ENCODE measurements around the gene CAV2. TPM values are rescaled to one million over a fixed set of nuclear protein-coding genes. Genes with fewer than 3 reads are reported as not detected.

CAV2 gene
- total and polyA plus RNA-seq, 2 of the 13 experiments (the other 11 are each of a cell fraction or from before 2014, with no cell fraction given), result 0.09 to 0.18 TPM

DNA sequence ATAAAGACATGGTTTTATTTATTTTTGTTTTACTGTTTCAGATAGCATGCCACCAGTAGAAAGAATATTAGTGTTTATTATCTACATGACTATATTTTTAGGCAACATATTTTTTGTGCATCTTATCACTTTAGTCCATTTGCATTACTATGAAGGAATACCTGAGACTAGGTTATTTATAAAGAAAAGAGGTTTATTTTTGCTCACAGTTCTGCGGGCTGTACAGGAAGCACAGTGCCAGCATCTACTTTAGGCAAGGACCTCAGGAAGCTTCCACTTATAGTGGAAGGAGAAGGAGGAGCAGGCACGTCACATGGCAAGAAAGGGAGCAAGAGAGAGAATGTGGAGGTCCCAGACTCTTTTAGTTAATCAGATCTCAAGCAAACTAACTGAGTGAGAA is 5.7 kb downstream of the CAV2 start:
- 44% methylated on average over 2 of the region's 2 CpGs for WGBS (ENCODE audit: low lambda C conversion rate)
- BruUV-seq (replicated peaks), result no TSS peak
- intact Hi-C loops (cut with micrococcal nuclease; ENCODE audit: unreplicated experiment) (no loop called here), in situ Hi-C loops (cut with HindIII; ENCODE audit: extremely low pct_ligation_motif_present, low pct_unique_long_range_greater_than_20kb) (no loop called here)
- POLR2A ChIA-PET, result no interaction called here
- Histone ChIP-seq H2AFZ (ENCODE audit: low read length) (no peak overlapping the region), H3K4me1 (ENCODE audit: insufficient read depth, low read length) (peaks cover 3% of the 10 kb centered on the region; the same call in 1 of the 2 replicates), H3K79me2 (ENCODE audit: insufficient read depth, low read length) (no peaks in the 10 kb centered on the region), H3K4me3 (replicated peaks in 1 of 3; ENCODE audit: insufficient read depth in 1 of 3, low read depth in 2 of 3, low read length in 3 of 3) (no peak overlapping the region), H3K36me3 (replicated peaks in 1 of 2; ENCODE audit: control insufficient read depth in 1 of 2, insufficient read depth in 2 of 2, low read length in 2 of 2) (no peaks in the 10 kb centered on the region), H3K27me3 (ENCODE audit: control insufficient read depth in 1 of 2, insufficient read depth in 2 of 2, low read length in 2 of 2) (peaks cover 0 to 13% of the 10 kb centered on the region in 2 experiments; a peak in 3 of 5 replicates), H3K9me3 (ENCODE audit: low read length) (no peaks in the 10 kb centered on the region), H3K4me2 (ENCODE audit: low read depth, low read length) (no peak overlapping the region), H3K27ac (ENCODE audit: extremely low read length, insufficient read depth, low read length) (no peak overlapping the region), H4K20me1 (ENCODE audit: insufficient read depth, low read length) (no peaks in the 10 kb centered on the region), H3K9ac (ENCODE audit: insufficient read depth, low read depth, low read length) (no peak overlapping the region)
- CTCF ChIA-PET (ENCODE audit: low intra/inter-chr PET ratio, low total read pairs), result no interaction called here
- FAIRE-seq, result no peak
- ATAC-seq, result no peak
- no peak for TF ChIP-seq ZNF670 (CRISPR knock-in tag; IDR thresholded peaks at IDR 0.05; ENCODE audit: borderline replicate concordance)
- no peak for TF ChIP-seq SKI (IDR thresholded peaks at IDR 0.05; ENCODE audit: partially characterized antibody)
- TF ChIP-seq ZNF672 (CRISPR knock-in tag; IDR thresholded peaks at IDR 0.05), result no peak
- no peak for TF ChIP-seq ZNF766 (CRISPR knock-in tag; IDR thresholded peaks at IDR 0.05; ENCODE audit: borderline replicate concordance)
- no peak for TF ChIP-seq KLF15 (CRISPR knock-in tag; IDR thresholded peaks at IDR 0.05; ENCODE audit: borderline replicate concordance)
- no peak for TF ChIP-seq CENPT (CRISPR knock-in tag; IDR thresholded peaks at IDR 0.05; ENCODE audit: low read depth)
- no peak for TF ChIP-seq SUZ12 (IDR thresholded peaks at IDR 0.05; ENCODE audit: low read depth, low read length)
- no peak for TF ChIP-seq SP1 (IDR thresholded peaks at IDR 0.05)
- TF ChIP-seq SP1 (CRISPR knock-in tag; IDR thresholded peaks at IDR 0.05), result no peak
- DNase-seq (ENCODE audit: low spot score), result no peak

- ATAC-seq, result no peak
- Histone ChIP-seq H3K9ac (ENCODE audit: insufficient read depth, low read depth, low read length) (no peak overlapping the region), H3K9me3 (ENCODE audit: low read length) (no peaks in the 10 kb centered on the region), H3K4me3 (replicated peaks in 1 of 3; ENCODE audit: insufficient read depth in 1 of 3, low read depth in 2 of 3, low read length in 3 of 3) (no peak overlapping the region), H3K4me1 (ENCODE audit: insufficient read depth, low read length) (no peaks in the 10 kb centered on the region), H2AFZ (ENCODE audit: low read length) (no peak overlapping the region), H3K27me3 (ENCODE audit: control insufficient read depth in 1 of 2, insufficient read depth in 2 of 2, low read length in 2 of 2) (peaks cover 0 to 7% of the 10 kb centered on the region in 2 experiments; a peak in 3 of 5 replicates), H3K4me2 (ENCODE audit: low read depth, low read length) (no peak overlapping the region), H3K36me3 (replicated peaks in 1 of 2; ENCODE audit: control insufficient read depth in 1 of 2, insufficient read depth in 2 of 2, low read length in 2 of 2) (no peaks in the 10 kb centered on the region), H3K79me2 (ENCODE audit: insufficient read depth, low read length) (no peaks in the 10 kb centered on the region), H4K20me1 (ENCODE audit: insufficient read depth, low read length) (no peaks in the 10 kb centered on the region), H3K27ac (ENCODE audit: extremely low read length, insufficient read depth, low read length) (no peak overlapping the region)
- WGBS (ENCODE audit: low lambda C conversion rate), result 37% methylated on average over 3 of the region's 3 CpGs
- DNase-seq (ENCODE audit: low spot score), result no peak
- ChIA-PET POLR2A (no interaction called here), CTCF (ENCODE audit: low intra/inter-chr PET ratio, low total read pairs) (no interaction called here)
- FAIRE-seq, result no peak
- in situ Hi-C loops (cut with HindIII; ENCODE audit: extremely low pct_ligation_motif_present, low pct_unique_long_range_greater_than_20kb) (no loop called here), intact Hi-C loops (cut with micrococcal nuclease; ENCODE audit: unreplicated experiment) (no loop called here)
- no TSS peak for BruUV-seq (replicated peaks)
- TF ChIP-seq, protein P1, sequence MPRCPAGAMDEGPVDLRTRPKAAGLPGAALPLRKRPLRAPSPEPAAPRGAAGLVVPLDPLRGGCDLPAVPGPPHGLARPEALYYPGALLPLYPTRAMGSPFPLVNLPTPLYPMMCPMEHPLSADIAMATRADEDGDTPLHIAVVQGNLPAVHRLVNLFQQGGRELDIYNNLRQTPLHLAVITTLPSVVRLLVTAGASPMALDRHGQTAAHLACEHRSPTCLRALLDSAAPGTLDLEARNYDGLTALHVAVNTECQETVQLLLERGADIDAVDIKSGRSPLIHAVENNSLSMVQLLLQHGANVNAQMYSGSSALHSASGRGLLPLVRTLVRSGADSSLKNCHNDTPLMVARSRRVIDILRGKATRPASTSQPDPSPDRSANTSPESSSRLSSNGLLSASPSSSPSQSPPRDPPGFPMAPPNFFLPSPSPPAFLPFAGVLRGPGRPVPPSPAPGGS (CRISPR knock-in tag; IDR thresholded peaks at IDR 0.05), result no peak
- TF ChIP-seq KDM1A (CRISPR knock-in tag; IDR thresholded peaks at IDR 0.05) (no peak), MLLT10 (CRISPR knock-in tag; IDR thresholded peaks at IDR 0.05) (no peak), BRCA1 (CRISPR knock-in tag; IDR thresholded peaks at IDR 0.05) (no peak), ATF7 (IDR thresholded peaks at IDR 0.05) (no peak), ATF7 (CRISPR knock-in tag; IDR thresholded peaks at IDR 0.05) (no peak), SRF (IDR thresholded peaks at IDR 0.05; ENCODE audit: low read depth, low read length) (no peak), SKI (IDR thresholded peaks at IDR 0.05; ENCODE audit: partially characterized antibody) (no peak), MZF1 (CRISPR knock-in tag; IDR thresholded peaks at IDR 0.05; ENCODE audit: borderline replicate concordance) (no peak)
- TF ChIP-seq, protein P2, sequence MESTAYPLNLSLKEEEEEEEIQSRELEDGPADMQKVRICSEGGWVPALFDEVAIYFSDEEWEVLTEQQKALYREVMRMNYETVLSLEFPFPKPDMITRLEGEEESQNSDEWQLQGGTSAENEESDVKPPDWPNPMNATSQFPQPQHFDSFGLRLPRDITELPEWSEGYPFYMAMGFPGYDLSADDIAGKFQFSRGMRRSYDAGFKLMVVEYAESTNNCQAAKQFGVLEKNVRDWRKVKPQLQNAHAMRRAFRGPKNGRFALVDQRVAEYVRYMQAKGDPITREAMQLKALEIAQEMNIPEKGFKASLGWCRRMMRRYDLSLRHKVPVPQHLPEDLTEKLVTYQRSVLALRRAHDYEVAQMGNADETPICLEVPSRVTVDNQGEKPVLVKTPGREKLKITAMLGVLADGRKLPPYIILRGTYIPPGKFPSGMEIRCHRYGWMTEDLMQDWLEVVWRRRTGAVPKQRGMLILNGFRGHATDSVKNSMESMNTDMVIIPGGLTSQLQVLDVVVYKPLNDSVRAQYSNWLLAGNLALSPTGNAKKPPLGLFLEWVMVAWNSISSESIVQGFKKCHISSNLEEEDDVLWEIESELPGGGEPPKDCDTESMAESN (CRISPR knock-in tag; conservative IDR thresholded peaks at IDR 0.05), result no peak
These were observed 6.3 kb downstream of the CAV2 start for GRCh38 chr7:116505823-116506222.

Data from HepG2 (cell line).